NCI-H69 (cell line): Measurements from ENCODE around the gene KAZN.
A peak's percentile ranks its signal among the peaks of the same experiment; 100 is the strongest.

Experiments used
- DNase-seq: peaks from one replicate; lab custom pipeline; 2025; lab: John Stamatoyannopoulos, UW

Gene KAZN

DNA sequence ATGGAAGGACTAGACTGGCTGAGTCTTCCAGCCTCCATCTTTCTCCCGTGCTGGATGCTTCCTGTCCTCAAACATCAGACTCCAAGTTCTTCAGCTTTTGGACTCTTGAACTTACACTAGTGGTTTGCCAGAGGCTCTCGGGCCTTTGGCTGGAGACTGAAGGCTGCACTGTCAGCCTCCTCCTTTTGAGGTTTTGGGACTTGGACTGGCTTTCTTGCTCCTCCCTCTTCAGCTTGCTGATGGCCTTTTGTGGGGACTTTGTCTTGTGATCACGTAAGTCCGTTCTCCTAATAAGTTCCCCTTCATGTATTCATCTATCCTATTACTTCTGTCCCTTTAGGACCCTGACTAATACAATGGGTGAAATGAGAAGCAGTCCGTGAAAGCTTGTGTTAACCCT lies 196.4 kb downstream of the KAZN start:
- DNase-seq = no peak

GRCh38 chr1:14795589-14795988 lies 197.1 kb downstream of the KAZN start:
- DNase-seq = no peak

- no peak for DNase-seq
Measured at GRCh38 chr1:14800014-14800413, 201.5 kb downstream of the KAZN start.

DNA sequence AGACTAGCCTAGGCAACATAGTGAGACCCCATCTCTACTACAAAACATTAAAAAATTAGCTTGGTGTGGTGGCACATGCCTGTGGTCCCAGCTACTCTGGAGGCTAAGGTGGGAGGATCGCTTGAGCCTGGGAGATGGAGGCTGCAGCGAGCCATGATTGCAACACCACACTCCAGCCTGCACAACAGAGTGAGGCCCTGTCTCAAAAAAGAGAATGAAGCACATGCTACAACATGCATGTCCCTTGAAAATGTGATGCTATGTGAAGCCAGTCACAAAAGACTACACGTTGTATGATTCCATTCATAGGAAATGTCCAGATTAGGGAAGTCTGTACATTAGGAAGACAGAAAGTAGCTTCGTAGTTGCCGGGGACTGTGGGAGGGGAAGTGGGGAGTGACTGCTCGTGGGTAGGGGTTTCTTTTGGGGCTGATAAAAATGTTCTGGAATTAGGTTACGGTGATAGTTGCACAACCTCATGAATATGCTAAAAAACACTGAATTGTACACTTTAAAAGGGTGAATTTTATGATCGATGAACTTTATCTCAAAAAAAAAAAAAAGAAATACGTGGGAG lies 202.1 kb downstream of the KAZN start:
- DNase-seq = no peak

DNA sequence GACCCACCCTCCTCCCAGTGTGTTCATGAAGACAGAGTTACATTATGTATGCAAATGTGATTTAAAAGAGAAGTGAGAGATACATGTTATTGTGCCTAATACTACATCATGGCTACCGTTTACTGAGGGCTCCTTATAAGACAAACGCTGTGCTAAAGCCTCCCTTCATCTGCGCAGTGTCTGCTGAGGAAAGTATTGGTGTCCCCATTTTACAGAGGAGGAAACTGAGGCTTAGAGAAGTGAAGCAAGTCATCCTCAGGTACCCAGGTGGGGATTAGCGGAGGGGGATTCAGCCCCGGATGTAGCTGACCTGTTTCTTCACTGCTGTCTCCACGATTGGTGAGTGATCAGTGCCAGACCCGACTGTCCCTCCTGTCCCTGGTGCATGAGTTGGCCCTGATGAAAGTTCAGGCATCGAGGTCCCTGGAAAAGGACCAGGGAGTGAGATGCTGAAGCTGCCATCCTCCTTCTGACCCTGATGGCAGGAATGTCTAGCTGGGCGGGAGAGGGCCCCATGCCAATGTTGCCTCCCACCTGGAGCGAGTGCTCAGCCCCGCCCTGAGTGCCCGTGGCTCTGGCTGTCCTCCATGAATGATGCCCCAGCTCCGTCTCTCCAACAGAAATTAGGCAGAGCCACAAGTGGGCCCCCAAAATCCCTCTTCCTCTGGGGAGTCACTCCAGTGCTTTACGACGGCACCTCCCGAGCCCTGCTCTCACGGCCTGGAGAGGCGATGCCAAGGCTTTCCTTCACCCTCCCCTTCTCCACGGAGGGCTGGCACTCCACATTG lies 204.7 kb downstream of the KAZN start:
- no peak for DNase-seq

DNA sequence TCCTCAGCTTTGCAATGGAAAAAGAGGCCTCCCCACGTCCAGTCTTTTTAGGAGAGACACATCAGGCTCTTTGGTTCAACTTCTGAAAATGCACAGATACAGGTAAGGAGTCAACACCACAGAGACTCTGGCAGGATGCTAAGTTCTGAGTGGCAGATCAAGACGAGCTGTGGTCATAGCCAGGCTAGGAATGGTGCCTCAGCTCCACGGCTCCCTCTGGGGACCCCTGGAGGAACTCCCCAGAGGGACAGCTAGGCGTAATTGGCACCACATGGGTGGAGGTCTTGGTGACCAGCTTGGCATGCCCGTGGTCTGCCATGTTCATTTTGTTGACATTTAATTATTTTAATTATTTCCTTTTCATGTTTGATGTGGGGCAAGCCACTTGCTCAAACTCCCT lies 206.1 kb downstream of the KAZN start:
- peak; percentile 37 for DNase-seq

DNA sequence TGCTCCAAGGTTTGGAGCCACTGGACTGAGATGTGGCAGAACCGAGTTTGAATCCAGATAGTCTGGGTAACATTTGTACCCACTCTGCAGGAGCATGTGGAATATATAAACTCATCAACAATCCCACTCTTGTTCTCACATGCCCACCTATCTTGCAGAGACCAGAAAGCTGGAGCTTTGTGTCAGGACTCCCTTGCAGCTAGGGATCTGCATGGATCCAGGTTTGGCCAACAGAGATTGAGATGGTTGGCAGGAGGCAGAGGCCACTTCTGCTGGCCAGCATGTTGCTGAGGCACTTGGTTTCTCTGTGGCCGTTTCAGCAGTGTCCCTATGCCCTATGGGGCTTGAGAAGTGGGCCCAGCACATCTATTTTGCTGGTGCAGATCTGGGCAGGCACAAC lies 208.3 kb downstream of the KAZN start:
- DNase-seq = no peak

GRCh38 chr1:14808768-14809167 lies 210.3 kb downstream of the KAZN start:
- DNase-seq = no peak

DNA sequence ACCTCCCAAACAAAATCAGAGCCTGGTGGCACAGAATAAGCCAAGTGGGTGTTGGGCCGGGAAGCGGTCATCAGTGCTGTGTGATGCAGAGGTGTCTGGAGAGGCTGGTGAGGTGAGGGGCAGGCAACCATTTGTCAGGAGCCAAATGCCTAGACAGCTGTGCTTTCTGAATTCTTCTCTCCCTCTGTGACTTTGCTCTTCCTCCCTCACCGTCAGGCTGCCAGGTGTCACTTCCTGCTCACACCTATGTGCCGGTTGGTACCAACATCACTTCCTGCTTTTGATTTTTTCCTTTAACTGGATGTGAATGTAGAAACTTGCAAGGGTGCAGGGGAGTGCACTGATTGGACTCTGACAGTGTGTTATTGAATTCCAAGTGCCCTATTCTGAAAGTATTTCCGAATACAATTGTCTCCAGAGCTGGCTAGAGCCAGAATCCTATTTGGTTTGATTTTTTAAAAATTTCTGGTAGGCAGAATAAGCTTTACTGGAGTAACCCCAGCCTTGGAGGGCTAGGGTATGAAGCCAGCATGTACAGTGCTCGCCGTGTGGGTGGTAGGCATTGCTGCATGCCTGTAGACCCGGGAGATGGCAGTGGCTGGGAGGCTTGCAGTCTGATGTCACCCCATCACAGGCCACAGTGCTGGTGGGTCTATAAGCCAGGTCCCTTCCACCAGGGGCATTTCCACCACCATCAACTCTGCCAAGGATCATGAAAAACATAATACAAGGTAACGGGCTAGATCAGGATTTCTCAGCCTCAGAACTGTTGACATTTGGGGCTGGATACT lies 210.9 kb downstream of the KAZN start:
- DNase-seq = no peak

- DNase-seq = no peak
Measured at GRCh38 chr1:14810595-14811361, 212.3 kb downstream of the KAZN start.

DNA sequence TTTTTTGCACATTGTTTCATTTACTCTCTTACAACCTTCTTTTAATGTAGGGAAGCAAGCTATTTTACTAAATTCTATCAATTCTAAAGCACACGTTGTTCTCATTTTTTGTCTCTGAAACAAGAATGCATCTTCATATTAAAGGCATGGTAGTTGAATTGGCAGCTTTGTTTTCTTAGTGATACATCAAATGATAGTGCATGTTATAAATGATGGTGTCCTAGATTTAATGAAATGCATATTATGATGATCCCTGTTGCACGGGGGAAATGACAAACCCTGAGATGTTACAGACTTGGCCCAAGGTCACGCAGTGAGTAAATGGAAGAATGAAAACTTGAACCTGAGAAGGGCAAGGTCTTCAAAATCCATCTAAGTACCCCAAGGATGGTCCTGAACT lies 213.1 kb downstream of the KAZN start:
- DNase-seq = no peak

- DNase-seq = no peak
Measured at GRCh38 chr1:14812189-14812588, 213.7 kb downstream of the KAZN start.

- DNase-seq = peak; percentile 78
Measured at GRCh38 chr1:14815175-14815877, 216.8 kb downstream of the KAZN start.

- DNase-seq = no peak
Measured at GRCh38 chr1:14817223-14818170, 219.0 kb downstream of the KAZN start.

GRCh38 chr1:14820295-14821085 lies 222.0 kb downstream of the KAZN start:
- no peak for DNase-seq

- DNase-seq = no peak
Measured at GRCh38 chr1:14822493-14822892, 224.0 kb downstream of the KAZN start.

- DNase-seq = no peak
Measured at GRCh38 chr1:14822996-14823395, 224.5 kb downstream of the KAZN start.

DNA sequence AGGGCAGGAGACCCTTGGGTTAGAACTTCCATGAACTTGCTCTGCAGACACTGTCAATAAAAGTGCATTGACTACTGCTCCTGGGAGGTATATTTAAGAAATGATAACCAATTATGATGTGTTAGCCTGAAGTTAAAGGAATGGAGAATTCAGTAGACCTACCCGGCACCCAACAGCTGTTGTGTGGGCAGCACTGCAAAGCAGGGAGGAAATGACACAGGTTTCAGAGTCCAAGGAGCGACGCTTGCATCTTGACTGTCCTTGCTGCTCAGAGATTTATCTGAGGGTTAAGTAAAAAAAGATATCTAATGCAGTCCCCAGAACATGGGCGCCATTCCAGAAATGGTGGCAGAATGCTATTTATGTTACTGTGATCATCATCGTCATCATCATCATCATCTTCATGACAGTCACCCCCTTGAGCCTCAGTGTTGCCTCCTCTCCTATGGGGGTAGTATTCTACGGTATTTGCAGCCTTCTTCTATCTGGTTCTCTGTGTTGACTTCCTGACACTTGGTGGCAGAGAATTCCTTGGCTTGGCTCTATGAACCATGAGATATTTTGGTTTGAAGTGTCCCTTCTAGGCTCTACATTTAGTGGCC lies 225.9 kb downstream of the KAZN start:
- no peak for DNase-seq

GRCh38 chr1:14825396-14825795 lies 226.9 kb downstream of the KAZN start:
- no peak for DNase-seq
